Liver (tissue), 9 donors: Measurements from ENCODE around the gene GPR161. TPM values are rescaled to one million over a fixed set of nuclear protein-coding genes. Genes with fewer than 3 reads are reported as not detected.

Experiments
- DNase-seq: peaks from one replicate; pipeline ENCODE4 v3.0.0-alpha.2; 2017; ENCODE audit warnings: low spot score
- H3K27ac ChIP-seq, 2 donors: one replicate each; pipeline ENCODE4 v1.7.0; 2013; ENCODE audit warnings: inconsistent platforms in 2 of 2, low read length in 2 of 2, control low read depth in 1 of 2, low read depth in 1 of 2, mild to moderate bottlenecking in 1 of 2
- H3K27me3 ChIP-seq, 4 donors: one replicate each; pipeline versions ENCODE4 v1.6.1 to v1.7.0; 2013; ENCODE audit warnings: low read length in 3 of 4, inconsistent platforms in 1 of 4, mild to moderate bottlenecking in 1 of 4, moderate library complexity in 1 of 4; ENCODE audit not compliant: control insufficient read depth in 4 of 4, insufficient read depth in 4 of 4
- H3K36me3 ChIP-seq, 4 donors: one replicate each; pipeline versions ENCODE4 v1.6.1 to v1.7.0; 2013; ENCODE audit warnings: low read length in 3 of 4, mild to moderate bottlenecking in 3 of 4, low read depth in 1 of 4, moderate library complexity in 1 of 4; ENCODE audit not compliant: control insufficient read depth in 4 of 4, insufficient read depth in 3 of 4
- H3K4me1 ChIP-seq, 4 donors: one replicate each; pipeline versions ENCODE4 v1.6.1 to v1.7.0; 2013; ENCODE audit warnings: low read length in 3 of 4, mild to moderate bottlenecking in 3 of 4, moderate library complexity in 1 of 4; ENCODE audit not compliant: control insufficient read depth in 4 of 4, insufficient read depth in 4 of 4
- H3K4me3 ChIP-seq, 3 donors: one replicate each; pipeline versions ENCODE4 v1.6.1 to v1.7.0; 2013; ENCODE audit warnings: low read length in 3 of 3, control low read depth in 1 of 3, low read depth in 1 of 3, mild to moderate bottlenecking in 1 of 3
- H3K9ac ChIP-seq, 2 donors: one replicate each; pipeline ENCODE4 v1.7.0; 2013; ENCODE audit warnings: low read length in 2 of 2, mild to moderate bottlenecking in 2 of 2, moderate library complexity in 2 of 2, control low read depth in 1 of 2, low read depth in 1 of 2
- H3K9me3 ChIP-seq, 4 donors: one replicate each; pipeline versions ENCODE4 v1.6.1 to v1.7.0; 2013; ENCODE audit warnings: low read length in 3 of 4; ENCODE audit not compliant: control insufficient read depth in 4 of 4
- CTCF ChIP-seq: fragments of 150-350 bp; IDR thresholded peaks from 2 replicates; pipeline ENCODE4 v1.5.1; 2017; ENCODE audit warnings: improper control_type of control experiment, low read depth, low read length; ENCODE audit not compliant: missing input control
- EGR1 ChIP-seq, 2 donors: IDR thresholded peaks; 2 replicates each; pipeline ENCODE4 v1.6.1; 2016 to 2018; ENCODE audit warnings: antibody characterized with exemption in 2 of 2, low read depth in 2 of 2
- FOXA1 ChIP-seq: IDR thresholded peaks from 2 replicates; pipeline ENCODE4 v1.6.1; 2016; ENCODE audit warnings: antibody characterized with exemption
- FOXA2 ChIP-seq: IDR thresholded peaks from 2 replicates; pipeline ENCODE4 v1.6.1; 2016; ENCODE audit warnings: antibody characterized with exemption
- GABPA ChIP-seq, 2 donors: IDR thresholded peaks in 1 of 2; conservative IDR thresholded peaks in 1 of 2; 2 replicates each; pipeline ENCODE4 v1.6.1; 2016; ENCODE audit warnings: antibody characterized with exemption in 2 of 2, mild to moderate bottlenecking in 1 of 2, moderate library complexity in 1 of 2
- HNF4A ChIP-seq, 2 donors: conservative IDR thresholded peaks; 2 replicates each; pipeline ENCODE4 v1.6.1; 2016; ENCODE audit warnings: antibody characterized with exemption in 2 of 2, mild to moderate bottlenecking in 2 of 2
- HNF4G ChIP-seq: IDR thresholded peaks from 2 replicates; pipeline ENCODE4 v1.6.1; 2016; ENCODE audit warnings: antibody characterized with exemption
- JUND ChIP-seq, 2 donors: IDR thresholded peaks; 2 replicates each; pipeline ENCODE4 v1.6.1; 2016; ENCODE audit warnings: antibody characterized with exemption in 2 of 2
- NR2F2 ChIP-seq: IDR thresholded peaks from 2 replicates; pipeline ENCODE4 v1.6.1; 2016; ENCODE audit warnings: antibody characterized with exemption
- RAD21 ChIP-seq, 2 donors: IDR thresholded peaks; 2 replicates each; pipeline ENCODE4 v1.6.1; 2016; ENCODE audit warnings: antibody characterized with exemption in 2 of 2, mild to moderate bottlenecking in 2 of 2
- RXRA ChIP-seq, 2 donors: IDR thresholded peaks; 2 replicates each; pipeline ENCODE4 v1.6.1; 2017 to 2018; ENCODE audit warnings: antibody characterized with exemption in 2 of 2, mild to moderate bottlenecking in 1 of 2
- SP1 ChIP-seq: IDR thresholded peaks from 2 replicates; pipeline ENCODE4 v1.6.1; 2018; ENCODE audit warnings: antibody characterized with exemption, mild to moderate bottlenecking
- TAF1 ChIP-seq: conservative IDR thresholded peaks from 2 replicates; pipeline ENCODE4 v1.6.1; 2016; ENCODE audit warnings: antibody characterized with exemption, mild to moderate bottlenecking
- YY1 ChIP-seq: IDR thresholded peaks from 2 replicates; pipeline ENCODE4 v1.6.1; 2016; ENCODE audit warnings: antibody characterized with exemption, mild to moderate bottlenecking
- ZBTB33 ChIP-seq: IDR thresholded peaks from 2 replicates; pipeline ENCODE4 v1.6.1; 2016; ENCODE audit warnings: antibody characterized with exemption
- WGBS: extraction: QIAGEN DNeasy Blood & Tissue Kit; methylation state at CpG from one replicate; pipeline ENCODE4 v1.1.7; 2013; 5-methylcytosine and 5-hydroxymethylcytosine counted together
- polyA plus RNA-seq, 2 donors: library from polyadenylated mRNA; stranded (reverse) in 1 of 2; unstranded in 1 of 2; fragments of 200-250 nt in 1 of 2; fragments of >200 nt in 1 of 2; fragmentation: Nextera tagmentation in 1 of 2; extraction: Ambion mirVana in 1 of 2; gene quantifications; one replicate each; pipeline versions ENCODE4 v1.2.1 to v1.2.3, GENCODE V29; 2013 to 2015
- total RNA-seq, 2 donors: library from RNA; depleted of rRNA; stranded (reverse); fragments of >200 nt; gene quantifications; one replicate each; pipeline ENCODE4 v1.2.3, GENCODE V29; 2014
- TF ChIP-seq, protein P1 (sequence below): IDR thresholded peaks from 2 replicates; pipeline ENCODE4 v1.6.1; 2016; ENCODE audit warnings: antibody characterized with exemption, mild to moderate bottlenecking
- donor health status: healthy.
- donor health status: healthy.
- donor health status: healthy.
- donor health status: healthy.
- donor health status: healthy.

The GPR161 gene
- total and polyA plus RNA-seq, 4 donors: 0.33 to 1.1 (median 0.73) TPM

DNA sequence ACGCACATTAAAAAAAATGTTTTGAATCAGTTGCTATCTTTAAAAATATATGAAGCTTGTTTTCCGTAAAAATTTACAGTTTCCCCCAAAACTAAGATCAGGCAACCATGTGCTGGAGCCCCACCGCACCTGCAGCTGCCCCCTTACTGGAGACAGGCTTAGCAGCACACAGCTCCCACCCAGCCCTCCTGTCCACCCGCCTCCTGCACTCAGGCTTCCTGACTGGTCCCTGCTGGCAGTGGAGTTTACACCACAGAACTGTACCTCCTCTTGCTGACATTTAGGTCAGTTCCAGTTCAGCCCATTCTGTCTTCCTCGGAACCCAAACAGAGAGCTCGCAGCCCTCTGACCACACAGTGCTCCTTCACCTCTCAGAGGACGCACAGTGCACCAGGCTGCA lies 2.1 kb downstream of the GPR161 start (continued):
- TF ChIP-seq, protein P1, sequence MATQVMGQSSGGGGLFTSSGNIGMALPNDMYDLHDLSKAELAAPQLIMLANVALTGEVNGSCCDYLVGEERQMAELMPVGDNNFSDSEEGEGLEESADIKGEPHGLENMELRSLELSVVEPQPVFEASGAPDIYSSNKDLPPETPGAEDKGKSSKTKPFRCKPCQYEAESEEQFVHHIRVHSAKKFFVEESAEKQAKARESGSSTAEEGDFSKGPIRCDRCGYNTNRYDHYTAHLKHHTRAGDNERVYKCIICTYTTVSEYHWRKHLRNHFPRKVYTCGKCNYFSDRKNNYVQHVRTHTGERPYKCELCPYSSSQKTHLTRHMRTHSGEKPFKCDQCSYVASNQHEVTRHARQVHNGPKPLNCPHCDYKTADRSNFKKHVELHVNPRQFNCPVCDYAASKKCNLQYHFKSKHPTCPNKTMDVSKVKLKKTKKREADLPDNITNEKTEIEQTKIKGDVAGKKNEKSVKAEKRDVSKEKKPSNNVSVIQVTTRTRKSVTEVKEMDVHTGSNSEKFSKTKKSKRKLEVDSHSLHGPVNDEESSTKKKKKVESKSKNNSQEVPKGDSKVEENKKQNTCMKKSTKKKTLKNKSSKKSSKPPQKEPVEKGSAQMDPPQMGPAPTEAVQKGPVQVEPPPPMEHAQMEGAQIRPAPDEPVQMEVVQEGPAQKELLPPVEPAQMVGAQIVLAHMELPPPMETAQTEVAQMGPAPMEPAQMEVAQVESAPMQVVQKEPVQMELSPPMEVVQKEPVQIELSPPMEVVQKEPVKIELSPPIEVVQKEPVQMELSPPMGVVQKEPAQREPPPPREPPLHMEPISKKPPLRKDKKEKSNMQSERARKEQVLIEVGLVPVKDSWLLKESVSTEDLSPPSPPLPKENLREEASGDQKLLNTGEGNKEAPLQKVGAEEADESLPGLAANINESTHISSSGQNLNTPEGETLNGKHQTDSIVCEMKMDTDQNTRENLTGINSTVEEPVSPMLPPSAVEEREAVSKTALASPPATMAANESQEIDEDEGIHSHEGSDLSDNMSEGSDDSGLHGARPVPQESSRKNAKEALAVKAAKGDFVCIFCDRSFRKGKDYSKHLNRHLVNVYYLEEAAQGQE: no peak

DNA sequence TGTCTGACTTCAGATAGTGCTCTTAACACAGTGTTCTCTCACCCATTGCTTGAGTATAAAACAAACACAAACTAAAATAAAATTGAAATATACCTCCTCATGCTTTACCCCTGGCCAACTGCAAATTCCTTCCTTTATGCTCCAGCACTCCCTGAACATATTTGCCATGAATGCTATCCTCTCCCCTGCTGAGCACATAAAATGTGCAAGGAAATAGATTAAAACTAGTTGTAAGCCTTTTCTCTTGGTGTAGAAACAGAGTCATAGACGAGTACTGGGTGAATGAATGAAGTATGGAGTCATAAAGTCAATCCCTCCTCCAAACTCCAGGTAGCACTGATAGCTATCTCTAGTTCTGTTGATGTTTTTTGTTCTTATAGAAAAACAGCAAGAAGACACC lies 2.6 kb downstream of the GPR161 start:
- WGBS: 61% methylated on average over 1 of the region's 1 CpG
- Histone ChIP-seq H3K36me3 (no peaks in the 10 kb centered on the region), H3K4me3 (no peak overlapping the region), H3K27ac (no peak overlapping the region), H3K9me3 (no peaks in the 10 kb centered on the region), H3K9ac (no peak overlapping the region), H3K4me1 (peaks cover 7 to 19% (median 11%) of the 10 kb centered on the region in 4 donors), H3K27me3 (peaks cover 0 to 14% (median 1%) of the 10 kb centered on the region in 4 donors)
- TF ChIP-seq CTCF: no peak
- no peak for TF ChIP-seq RAD21 (IDR thresholded peaks at IDR 0.05)
- no peak for TF ChIP-seq HNF4G
- TF ChIP-seq, protein P1: no peak
- no peak for TF ChIP-seq EGR1 (IDR thresholded peaks at IDR 0.05; ENCODE audit: low read depth in 2 of 2)
- DNase-seq: no peak

DNA sequence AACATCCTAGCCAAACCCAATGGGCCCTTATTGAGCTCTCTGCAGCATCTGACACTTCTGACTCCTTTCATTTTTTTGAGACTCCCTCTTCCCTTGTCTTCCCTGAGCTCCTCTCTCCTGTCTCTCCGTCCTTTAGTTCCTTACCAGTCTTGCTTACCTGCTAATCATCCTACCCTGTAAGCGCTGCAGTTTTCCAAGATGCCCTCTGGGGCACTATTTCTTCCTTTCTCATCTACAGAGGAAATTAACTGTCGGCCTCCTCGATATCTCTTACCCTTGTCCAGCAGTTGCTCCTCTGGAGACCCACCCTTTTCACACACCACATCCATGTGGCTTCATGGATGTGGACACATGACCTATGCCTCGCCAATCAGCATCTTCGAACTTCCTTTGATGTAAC lies 6.8 kb downstream of the GPR161 start:
- H3K9me3 ChIP-seq: no peaks in the 10 kb centered on the region
- H3K4me3 ChIP-seq: no peak overlapping the region
- WGBS: 86% methylated on average over 6 of the region's 6 CpGs
- H3K36me3 ChIP-seq: no peaks in the 10 kb centered on the region
- H3K9ac ChIP-seq: no peak overlapping the region
- peaks cover 0 to 6% (median 0%) of the 10 kb centered on the region in 4 donors for H3K27me3 ChIP-seq
- no peaks in the 10 kb centered on the region for H3K4me1 ChIP-seq
- DNase-seq: no peak
- H3K27ac ChIP-seq: no peak overlapping the region
- TF ChIP-seq ZBTB33: no peak
- TF ChIP-seq FOXA1: no peak
- TF ChIP-seq HNF4G: no peak
- TF ChIP-seq HNF4A (conservative IDR thresholded peaks at IDR 0.05): no peak
- TF ChIP-seq FOXA2: no peak
- no peak for TF ChIP-seq EGR1 (IDR thresholded peaks at IDR 0.05; ENCODE audit: low read depth in 2 of 2)
- no peak for TF ChIP-seq RXRA (IDR thresholded peaks at IDR 0.05)
- no peak for TF ChIP-seq RAD21 (IDR thresholded peaks at IDR 0.05)
- no peak for TF ChIP-seq NR2F2
- TF ChIP-seq, protein P1: no peak
- TF ChIP-seq GABPA (IDR thresholded peaks at IDR 0.05 in 1 of 2, conservative IDR thresholded peaks at IDR 0.05 in 1 of 2): no peak
- no peak for TF ChIP-seq YY1
- TF ChIP-seq SP1: no peak
- no peak for TF ChIP-seq TAF1
- no peak for TF ChIP-seq JUND (IDR thresholded peaks at IDR 0.05)
